Brain pericyte (primary cell): ENCODE data around the gene MAST2.
"Not testable (repeated sequence)": the region's sequence is repeated elsewhere in the genome, so short reads cannot be mapped to it uniquely, and the experiment has no call there.

Experiments used
- DNase-seq: peaks from one replicate; pipeline ENCODE4 v3.0.0-alpha.2; 2012; ENCODE audit warnings: low read depth, low spot score

The MAST2 gene

GRCh38 chr1:45803299-45803780 lies at the start of gene MAST2:
TSS of gene MAST2 (plus strand) at chr1:45803612. CDS start at chr1:45803896, 284 bp downstream.
- peak; percentile 38 for DNase-seq

DNA sequence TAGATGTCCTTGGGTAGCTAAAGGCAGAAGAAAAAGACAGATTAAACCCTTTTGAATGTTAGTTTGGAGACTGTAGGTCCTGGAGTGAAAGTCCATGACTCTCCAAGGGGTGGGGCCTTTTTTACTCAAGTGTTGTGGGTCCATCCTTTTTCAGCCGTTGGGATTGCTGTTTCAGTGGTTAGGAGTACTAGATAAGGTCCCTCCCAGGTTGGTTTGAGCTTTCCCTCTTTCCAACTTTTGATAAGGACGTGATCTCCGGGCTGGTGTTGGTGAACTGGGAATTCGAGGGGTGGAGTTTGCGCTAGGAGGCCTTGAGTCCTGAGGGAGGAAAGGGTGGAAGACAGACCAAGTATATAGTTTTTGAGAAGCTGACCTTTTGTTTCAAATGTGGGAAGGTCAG lies 47.7 kb upstream of the MAST2 start:
- no peak for DNase-seq

GRCh38 chr1:45762291-45762690 lies 41.1 kb upstream of the MAST2 start:
- DNase-seq: no peak

DNA sequence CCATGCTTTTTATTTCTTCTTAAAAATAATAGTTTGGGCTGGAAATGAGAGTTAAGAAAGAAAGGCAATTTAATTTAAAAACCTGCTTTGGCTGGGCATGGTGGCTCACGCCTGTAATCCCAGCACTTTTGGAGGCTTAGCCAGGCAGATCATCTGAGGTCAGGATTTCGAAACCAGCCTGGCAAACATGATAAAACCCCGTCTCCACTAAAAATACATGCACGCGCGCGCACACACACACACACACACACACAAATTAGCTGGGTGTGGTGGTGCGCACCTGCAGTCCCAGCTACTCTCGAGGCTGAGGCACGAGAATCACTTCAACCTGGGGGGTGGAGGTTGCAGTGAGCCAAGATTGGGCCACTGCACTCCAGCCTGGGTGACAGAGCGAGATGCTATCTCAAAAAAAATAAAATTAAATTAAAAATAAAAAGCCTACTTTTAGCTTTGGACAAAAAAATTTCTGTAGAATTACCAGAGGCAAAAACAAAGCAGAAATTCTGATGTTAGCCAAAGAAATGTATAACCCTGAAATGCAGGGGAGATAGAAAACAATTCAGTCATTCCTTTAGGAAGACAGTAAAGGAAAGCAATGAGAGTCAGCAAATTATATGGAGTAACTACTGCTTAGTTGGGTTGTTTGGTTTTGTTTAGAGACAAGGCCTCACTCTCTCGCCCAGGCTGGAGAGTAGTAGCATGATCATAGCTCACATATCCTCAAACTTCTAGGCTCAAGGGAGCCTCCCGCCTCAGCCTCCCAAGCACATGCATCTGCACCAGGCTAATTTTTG lies 37.2 kb upstream of the MAST2 start:
- no peak for DNase-seq

DNA sequence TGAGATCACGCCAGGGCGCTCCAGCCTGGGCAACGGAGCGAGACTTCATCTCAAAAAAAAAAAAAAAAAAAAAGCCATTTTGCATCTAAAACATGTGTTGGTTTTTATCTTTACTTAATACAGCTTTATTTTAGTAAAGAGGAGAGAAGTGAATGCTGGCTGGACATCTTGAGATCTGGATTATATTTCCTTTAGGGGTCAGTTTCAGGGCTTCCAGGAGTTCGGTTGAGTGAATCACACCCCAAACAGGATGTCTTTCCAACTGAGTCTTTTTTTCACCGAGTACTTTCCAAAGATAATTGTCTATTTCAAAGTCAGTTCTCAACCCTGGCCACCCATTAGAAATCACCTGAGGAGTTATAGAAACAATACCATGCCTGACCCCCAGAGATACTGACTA lies 36.4 kb upstream of the MAST2 start:
- DNase-seq: no peak

DNA sequence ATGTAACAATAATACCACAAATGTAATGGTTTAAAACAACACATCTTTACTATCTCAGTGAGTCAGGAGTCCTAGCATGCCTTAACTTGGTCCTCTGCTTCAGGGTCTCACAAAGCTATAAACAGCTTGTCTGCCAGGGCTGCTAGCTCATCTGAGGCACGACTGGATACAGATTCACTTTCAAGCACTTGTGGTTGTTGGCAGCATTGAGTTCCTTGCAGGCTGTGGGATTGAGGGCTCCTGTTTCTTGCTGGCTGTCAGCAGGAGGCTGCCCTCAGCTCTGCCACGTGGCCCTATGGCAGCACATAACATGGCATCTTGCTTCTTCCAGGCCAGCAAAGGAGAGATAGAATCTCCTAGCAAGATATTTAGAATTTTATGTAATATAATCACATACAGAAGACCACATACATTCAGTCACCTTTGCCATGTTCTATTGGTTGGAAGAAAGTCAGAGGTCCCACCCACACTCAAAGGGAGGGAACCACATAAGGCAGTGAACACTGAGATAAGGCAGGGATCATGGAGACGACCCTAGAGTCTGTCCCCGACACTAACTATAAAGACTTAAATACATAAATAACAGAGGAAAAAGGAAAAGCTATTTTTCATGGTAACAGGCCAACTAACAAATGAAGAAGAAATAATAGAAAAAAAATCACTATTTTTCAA lies 34.0 kb upstream of the MAST2 start:
- DNase-seq: peak; percentile 75

DNA sequence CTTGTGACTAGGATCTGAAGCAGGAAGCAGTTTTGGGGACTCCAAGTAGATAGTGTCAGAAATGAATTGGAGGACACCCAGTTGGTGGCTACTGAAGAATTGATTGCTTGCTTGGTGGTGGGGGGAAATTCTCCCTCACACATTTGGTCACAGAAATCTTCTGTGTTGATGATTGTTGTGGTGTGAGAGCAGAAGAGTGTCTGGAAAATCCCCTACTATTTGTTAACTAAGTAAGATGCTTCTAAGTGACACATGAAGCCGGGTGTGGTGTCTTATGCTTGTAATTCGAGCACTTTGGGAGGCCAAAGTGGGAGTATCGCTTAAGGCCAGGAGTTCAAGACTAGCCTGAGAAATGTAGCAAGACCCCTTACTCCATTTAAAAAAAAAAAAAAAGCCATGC lies 30.4 kb upstream of the MAST2 start:
- no peak for DNase-seq

- no peak for DNase-seq
These were observed 27.6 kb upstream of the MAST2 start for GRCh38 chr1:45775794-45776193.

- no peak for DNase-seq
These were observed 17.8 kb upstream of the MAST2 start for GRCh38 chr1:45785583-45785982.

DNA sequence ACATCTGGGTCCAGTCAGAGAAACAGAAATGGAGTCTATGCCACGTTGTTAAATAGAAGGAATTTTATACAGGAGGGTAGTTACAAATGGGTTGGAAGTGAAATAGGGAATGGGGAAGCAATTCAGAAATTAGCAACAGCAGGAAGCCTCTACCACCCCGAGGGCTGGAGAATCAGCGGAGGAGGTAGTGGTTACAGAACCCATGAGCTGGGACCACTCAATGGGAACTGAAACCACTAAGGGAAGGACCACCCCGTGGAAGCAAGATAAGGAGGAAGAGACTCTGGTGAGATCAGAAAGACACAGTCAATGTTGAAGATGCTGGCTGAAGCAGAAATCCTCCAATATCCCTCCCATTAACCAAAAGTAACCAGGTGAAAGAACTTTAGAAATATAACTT lies 15.5 kb upstream of the MAST2 start:
- DNase-seq: no peak

DNA sequence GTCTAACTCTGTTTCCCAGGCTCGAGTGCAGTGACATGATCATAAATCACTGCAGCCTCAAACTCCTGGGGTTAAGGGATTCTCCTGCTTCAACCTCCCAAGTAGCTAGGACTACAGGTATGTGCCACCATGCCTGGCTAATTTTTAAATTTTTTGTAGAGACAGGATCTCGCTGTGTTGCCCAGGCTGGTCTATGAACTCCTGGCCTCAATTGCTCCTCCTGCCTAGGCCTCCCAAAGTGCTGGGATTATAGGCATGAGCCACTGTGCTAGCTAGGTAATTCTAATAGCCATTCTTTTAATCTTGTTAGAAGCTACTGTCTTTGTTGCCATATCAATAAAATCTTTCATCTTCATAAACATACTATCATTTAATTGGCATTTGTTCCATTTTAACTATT lies 13.8 kb upstream of the MAST2 start:
- DNase-seq: no peak

GRCh38 chr1:45792744-45793143 lies 10.7 kb upstream of the MAST2 start:
- no peak for DNase-seq

DNA sequence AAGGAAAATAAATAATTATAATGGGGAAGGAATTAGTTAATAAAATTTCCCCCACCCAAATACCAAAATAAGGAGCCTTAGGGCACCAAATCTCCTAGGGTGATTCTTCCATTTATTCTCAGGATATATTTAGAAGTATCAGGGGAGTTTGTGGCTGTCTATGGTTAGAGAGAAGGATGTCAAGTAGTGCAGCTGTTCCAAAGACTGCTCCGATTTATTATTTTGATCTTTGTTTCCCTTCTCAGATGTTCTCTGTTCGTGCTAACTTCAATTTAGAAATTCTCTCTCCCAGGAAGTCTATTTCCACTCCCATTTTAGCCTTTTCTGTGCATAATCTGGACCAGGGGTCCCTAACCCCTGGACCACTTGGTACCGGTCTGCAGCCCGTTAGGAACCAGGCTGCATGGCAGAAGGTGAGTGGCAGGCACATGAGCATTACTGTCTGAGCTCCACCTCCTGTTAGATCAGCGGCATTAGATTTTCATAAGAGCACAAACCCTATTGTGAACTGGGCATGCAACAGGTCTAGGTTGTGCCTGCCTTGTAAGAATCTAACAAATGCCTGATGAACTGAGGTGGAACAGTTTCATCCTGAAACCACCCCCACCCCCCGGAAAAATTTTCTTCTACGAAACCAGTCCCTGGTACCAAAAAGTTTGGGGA lies 9.3 kb upstream of the MAST2 start:
- no peak for DNase-seq

- DNase-seq: no peak
These were observed 7.0 kb upstream of the MAST2 start for GRCh38 chr1:45796381-45796780.

- no peak for DNase-seq
These were observed 6.5 kb upstream of the MAST2 start for GRCh38 chr1:45796946-45797345.

DNA sequence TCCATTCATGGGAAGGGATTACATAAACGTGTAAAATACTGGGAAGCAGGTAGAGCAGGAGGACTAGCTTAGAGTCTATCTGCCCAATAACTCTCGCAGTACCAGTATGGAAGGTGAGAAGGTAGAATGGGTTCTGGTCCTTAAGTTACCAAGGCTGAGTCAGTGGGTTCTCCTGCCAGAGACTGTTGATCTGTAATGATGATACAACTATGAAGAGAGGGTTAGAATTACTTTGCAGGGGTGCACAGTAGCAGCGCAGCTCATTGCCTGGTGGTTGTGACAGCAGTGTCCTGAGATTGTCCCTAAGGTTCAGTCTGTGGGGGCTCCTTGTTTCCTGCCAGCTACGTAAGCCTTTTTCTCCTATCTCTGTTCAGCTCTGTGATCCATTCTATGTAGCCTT lies 2.5 kb upstream of the MAST2 start:
- DNase-seq: no peak

DNA sequence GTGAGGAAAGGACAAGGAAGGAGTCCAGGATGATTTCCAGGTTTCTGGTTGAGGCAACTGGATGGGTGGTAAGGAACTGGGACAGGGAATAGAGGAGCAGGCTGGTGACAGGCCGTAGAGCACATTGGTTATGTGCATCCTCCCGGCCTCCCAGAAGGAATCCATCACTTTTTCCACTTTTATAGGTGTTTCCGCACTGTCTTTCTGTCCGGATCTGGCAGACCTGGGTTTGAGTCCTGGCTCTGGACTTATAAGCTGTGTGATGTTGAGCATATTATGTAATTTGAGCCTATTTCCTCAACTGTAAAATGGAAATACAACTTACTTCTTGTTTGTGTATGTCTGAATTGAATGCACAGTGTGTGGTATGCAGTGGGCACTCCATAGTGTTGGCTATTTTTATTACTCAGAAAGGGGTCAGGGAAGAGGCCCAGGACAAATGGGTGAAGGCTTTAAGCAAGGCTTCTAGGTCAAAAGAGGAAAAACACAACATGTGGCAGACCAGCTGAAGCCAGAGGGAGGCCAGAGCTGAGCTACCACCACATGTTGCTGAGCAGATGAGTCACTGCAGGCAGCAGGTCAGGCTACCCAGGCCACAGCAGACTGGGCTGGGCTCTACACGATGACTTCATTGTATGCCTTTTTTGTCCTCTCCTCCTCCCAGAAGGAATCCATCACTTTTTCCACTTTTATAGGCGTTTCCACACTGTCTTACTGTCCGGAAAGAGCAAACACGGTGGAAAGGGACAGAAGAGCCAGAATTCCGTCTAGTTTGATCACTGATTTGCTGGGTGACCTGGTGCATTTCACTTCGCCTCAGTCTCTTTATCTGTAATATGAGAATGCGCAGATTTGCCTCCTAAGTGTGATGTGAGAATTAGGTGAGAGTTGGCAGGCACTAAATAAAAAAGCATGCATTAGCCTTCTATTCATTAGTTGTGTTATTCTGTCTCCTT lies 791 bp upstream of the MAST2 start:
- peak; percentile 95 for DNase-seq

GRCh38 chr1:45803781-45804668 lies 613 bp downstream of the MAST2 start:
- DNase-seq: not testable (repeated sequence)

GRCh38 chr1:45804669-45804969 lies 1.2 kb downstream of the MAST2 start:
- no peak for DNase-seq

- DNase-seq: no peak
These were observed 2.7 kb downstream of the MAST2 start for GRCh38 chr1:45806129-45806528.

DNA sequence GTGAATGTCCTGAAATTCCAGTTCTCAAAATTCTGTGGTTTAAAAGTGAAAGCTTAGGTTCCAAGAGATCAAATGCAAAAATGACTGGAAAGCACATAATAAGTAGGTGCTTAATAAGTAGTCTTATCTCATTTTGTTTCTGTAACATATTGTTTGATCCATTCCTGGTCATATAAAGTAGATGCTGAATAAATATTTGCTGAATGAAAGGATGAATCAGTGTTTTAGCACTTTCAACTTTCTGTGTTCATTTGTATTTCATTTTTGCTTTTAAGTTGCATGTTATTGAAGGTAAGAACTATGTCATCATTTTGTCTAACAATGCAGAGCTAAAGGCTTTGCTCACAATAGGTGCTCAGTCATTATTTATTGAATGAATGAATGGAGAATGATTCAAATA lies 6.3 kb downstream of the MAST2 start:
- no peak for DNase-seq
